WTC11 (cell line): ENCODE results near the gene GATD1. TPM values are rescaled to one million over a fixed set of nuclear protein-coding genes. Genes with fewer than 3 reads are reported as not detected.

Experiments
- ATF2 ChIP-seq: sonication (generic); formaldehyde crosslinking; IDR thresholded peaks from 2 replicates; pipeline ENCODE4 v1.8.1; 2022; ENCODE audit warnings: low read depth, missing genetic modification reagents, borderline replicate concordance
- CBFB ChIP-seq: sonication (generic); formaldehyde crosslinking; IDR thresholded peaks from 2 replicates; pipeline ENCODE4 v1.8.1; 2022; ENCODE audit warnings: mild to moderate bottlenecking, low read depth, missing genetic modification reagents
- CREB1 ChIP-seq: sonication (generic); formaldehyde crosslinking; IDR thresholded peaks from 2 replicates; pipeline ENCODE4 v1.8.0; 2023; ENCODE audit warnings: mild to moderate bottlenecking, missing genetic modification reagents
- ETV6 ChIP-seq: sonication (generic); formaldehyde crosslinking; IDR thresholded peaks from 2 replicates; pipeline ENCODE4 v1.8.1; 2022; ENCODE audit warnings: mild to moderate bottlenecking, missing genetic modification reagents
- FOXJ3 ChIP-seq: sonication (generic); formaldehyde crosslinking; IDR thresholded peaks from 2 replicates; pipeline ENCODE4 v1.9.0; 2021; ENCODE audit warnings: missing genetic modification reagents, mild to moderate bottlenecking, borderline replicate concordance
- FOXK1 ChIP-seq: sonication (generic); formaldehyde crosslinking; IDR thresholded peaks from 2 replicates; pipeline ENCODE4 v1.8.0; 2022; ENCODE audit warnings: mild to moderate bottlenecking, moderate library complexity, missing genetic modification reagents
- FOXP1 ChIP-seq: sonication (generic); formaldehyde crosslinking; IDR thresholded peaks from 2 replicates; pipeline ENCODE4 v1.8.0; 2022; ENCODE audit warnings: missing genetic modification reagents, mild to moderate bottlenecking, moderate library complexity, borderline replicate concordance
- HMGA2 ChIP-seq: fragments of 250-450 bp; sonication (Bioruptor Pico); IDR thresholded peaks from 2 replicates; pipeline ENCODE4 v1.4.0; 2021; ENCODE audit warnings: mild to moderate bottlenecking, moderate library complexity
- MLX ChIP-seq: sonication (generic); formaldehyde crosslinking; IDR thresholded peaks from 2 replicates; pipeline ENCODE4 v1.8.1; 2023; ENCODE audit warnings: mild to moderate bottlenecking, missing genetic modification reagents, moderate library complexity
- NR3C1 ChIP-seq: sonication (generic); formaldehyde crosslinking; conservative IDR thresholded peaks from 2 replicates; pipeline ENCODE4 v1.8.1; 2023; ENCODE audit warnings: low read depth, mild to moderate bottlenecking, missing genetic modification reagents
- SMAD3 ChIP-seq: sonication (generic); formaldehyde crosslinking; IDR thresholded peaks from 2 replicates; pipeline ENCODE4 v1.8.0; 2022; ENCODE audit warnings: missing genetic modification reagents, mild to moderate bottlenecking, borderline replicate concordance
- SP1 ChIP-seq: sonication (generic); formaldehyde crosslinking; conservative IDR thresholded peaks from 2 replicates; pipeline ENCODE4 v1.8.1; 2022; ENCODE audit warnings: missing genetic modification reagents
- TCF7 ChIP-seq: sonication (generic); formaldehyde crosslinking; IDR thresholded peaks from 2 replicates; pipeline ENCODE4 v1.8.0; 2022; ENCODE audit warnings: mild to moderate bottlenecking, low read depth, missing genetic modification reagents, moderate library complexity
- TEAD1 ChIP-seq: sonication (generic); formaldehyde crosslinking; IDR thresholded peaks from 2 replicates; pipeline ENCODE4 v1.8.0; 2022; ENCODE audit warnings: mild to moderate bottlenecking, missing genetic modification reagents
- TP53 ChIP-seq: sonication (generic); formaldehyde crosslinking; IDR thresholded peaks from 2 replicates; pipeline ENCODE4 v1.8.1; 2023; ENCODE audit warnings: mild to moderate bottlenecking, missing genetic modification reagents
- USF1 ChIP-seq: sonication (generic); formaldehyde crosslinking; IDR thresholded peaks from 2 replicates; pipeline ENCODE4 v1.8.0; 2022; ENCODE audit warnings: mild to moderate bottlenecking, missing genetic modification reagents
- ZNF138 ChIP-seq: sonication (generic); formaldehyde crosslinking; conservative IDR thresholded peaks from 2 replicates; pipeline ENCODE4 v1.8.1; 2022; ENCODE audit warnings: mild to moderate bottlenecking, moderate library complexity, missing genetic modification reagents
- ZNF232 ChIP-seq: sonication (generic); formaldehyde crosslinking; IDR thresholded peaks from 2 replicates; pipeline ENCODE4 v1.8.0; 2022; ENCODE audit warnings: mild to moderate bottlenecking, missing genetic modification reagents
- ZNF317 ChIP-seq: sonication (generic); formaldehyde crosslinking; IDR thresholded peaks from 2 replicates; pipeline ENCODE4 v1.8.1; 2023; ENCODE audit warnings: low read depth, mild to moderate bottlenecking, moderate library complexity, missing genetic modification reagents, borderline replicate concordance
- total RNA-seq: library from RNA; stranded (reverse); gene quantifications from 3 replicates; pipeline ENCODE4 v1.2.3, GENCODE V29; 2021
- TF ChIP-seq, protein P1 (sequence below): sonication (generic); formaldehyde crosslinking; IDR thresholded peaks from 2 replicates; pipeline ENCODE4 v1.8.1; 2023; ENCODE audit warnings: mild to moderate bottlenecking, moderate library complexity, missing genetic modification reagents
- TF ChIP-seq, protein P2 (sequence below): sonication (generic); formaldehyde crosslinking; IDR thresholded peaks from 2 replicates; pipeline ENCODE4 v1.8.1; 2023; ENCODE audit warnings: mild to moderate bottlenecking, missing genetic modification reagents, moderate library complexity

Gene GATD1
- total RNA-seq, 1 experiment from 2014 or later = 87.6 TPM

- TF ChIP-seq, protein P1, sequence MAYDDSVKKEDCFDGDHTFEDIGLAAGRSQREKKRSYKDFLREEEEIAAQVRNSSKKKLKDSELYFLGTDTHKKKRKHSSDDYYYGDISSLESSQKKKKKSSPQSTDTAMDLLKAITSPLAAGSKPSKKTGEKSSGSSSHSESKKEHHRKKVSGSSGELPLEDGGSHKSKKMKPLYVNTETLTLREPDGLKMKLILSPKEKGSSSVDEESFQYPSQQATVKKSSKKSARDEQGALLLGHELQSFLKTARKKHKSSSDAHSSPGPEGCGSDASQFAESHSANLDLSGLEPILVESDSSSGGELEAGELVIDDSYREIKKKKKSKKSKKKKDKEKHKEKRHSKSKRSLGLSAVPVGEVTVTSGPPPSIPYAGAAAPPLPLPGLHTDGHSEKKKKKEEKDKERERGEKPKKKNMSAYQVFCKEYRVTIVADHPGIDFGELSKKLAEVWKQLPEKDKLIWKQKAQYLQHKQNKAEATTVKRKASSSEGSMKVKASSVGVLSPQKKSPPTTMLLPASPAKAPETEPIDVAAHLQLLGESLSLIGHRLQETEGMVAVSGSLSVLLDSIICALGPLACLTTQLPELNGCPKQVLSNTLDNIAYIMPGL (CRISPR knock-in tag) = peak; percentile 23; the same call in 1 of the 2 replicates
- peak; percentile 88 for TF ChIP-seq ETV6
- no peak for TF ChIP-seq CBFB (CRISPR knock-in tag)
- TF ChIP-seq TP53 (CRISPR knock-in tag) = no peak
- peak; percentile 40; the same call in 1 of the 2 replicates for TF ChIP-seq TCF7 (CRISPR knock-in tag)
- TF ChIP-seq MLX (CRISPR knock-in tag) = 0 out of 2 replicates have a peak, but pooled peaks have one; percentile 55
- no peak for TF ChIP-seq ZNF138
- TF ChIP-seq SMAD3 = peak; percentile 17; the same call in 1 of the 2 replicates
- TF ChIP-seq SP1 (CRISPR knock-in tag) = peak; percentile 66; the same call in 1 of the 2 replicates
- TF ChIP-seq FOXK1 (CRISPR knock-in tag) = peak; percentile 86
- TF ChIP-seq ATF2 (CRISPR knock-in tag) = no peak
- TF ChIP-seq HMGA2 = no peak
- 0 out of 2 replicates have a peak, but pooled peaks have one; percentile 46 for TF ChIP-seq CREB1 (CRISPR knock-in tag)
- TF ChIP-seq, protein P2, sequence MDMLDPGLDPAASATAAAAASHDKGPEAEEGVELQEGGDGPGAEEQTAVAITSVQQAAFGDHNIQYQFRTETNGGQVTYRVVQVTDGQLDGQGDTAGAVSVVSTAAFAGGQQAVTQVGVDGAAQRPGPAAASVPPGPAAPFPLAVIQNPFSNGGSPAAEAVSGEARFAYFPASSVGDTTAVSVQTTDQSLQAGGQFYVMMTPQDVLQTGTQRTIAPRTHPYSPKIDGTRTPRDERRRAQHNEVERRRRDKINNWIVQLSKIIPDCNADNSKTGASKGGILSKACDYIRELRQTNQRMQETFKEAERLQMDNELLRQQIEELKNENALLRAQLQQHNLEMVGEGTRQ (CRISPR knock-in tag) = 0 out of 2 replicates have a peak, but pooled peaks have one; percentile 25
- TF ChIP-seq ZNF317 (CRISPR knock-in tag) = 0 out of 2 replicates have a peak, but pooled peaks have one; percentile 27
- peak; percentile 75 for TF ChIP-seq FOXP1 (CRISPR knock-in tag)
- TF ChIP-seq USF1 (CRISPR knock-in tag) = peak; percentile 19; the same call in 1 of the 2 replicates
- peak; percentile 20; the same call in 1 of the 2 replicates for TF ChIP-seq NR3C1 (CRISPR knock-in tag)
- TF ChIP-seq ZNF232 (CRISPR knock-in tag) = peak; percentile 70; the same call in 1 of the 2 replicates
- no peak for TF ChIP-seq FOXJ3
- peak; percentile 68; the same call in 1 of the 2 replicates for TF ChIP-seq TEAD1
- TF ChIP-seq, all 79 proteins: peak for 28
These were observed 29.9 kb downstream of the GATD1 start, which contains the start of gene TALDO1 (continued) for GRCh38 chr11:747158-748006.
